ENCODE results near the gene TPST1. TPM values are rescaled to one million over a fixed set of nuclear protein-coding genes. Genes with fewer than 3 reads are reported as not detected.

The TPST1 gene
- total RNA-seq, 1 experiment from 2014 or later = 15.0 TPM

GRCh38 chr7:66303454-66304155, 98.5 kb downstream of the TPST1 start (continued):
- no peak for TF ChIP-seq ZNF512 (CRISPR knock-in tag; IDR thresholded peaks at IDR 0.05; ENCODE audit: borderline replicate concordance)
- no peak for TF ChIP-seq ZNF671 (CRISPR knock-in tag; IDR thresholded peaks at IDR 0.05)
- TF ChIP-seq NR1H2 (CRISPR knock-in tag; IDR thresholded peaks at IDR 0.05) = no peak
- no peak for TF ChIP-seq EMX1 (CRISPR knock-in tag; IDR thresholded peaks at IDR 0.05)
- no peak for TF ChIP-seq ELF4 (CRISPR knock-in tag; IDR thresholded peaks at IDR 0.05; ENCODE audit: low read depth)
- no peak for TF ChIP-seq PRRX2 (CRISPR knock-in tag; IDR thresholded peaks at IDR 0.05)
- TF ChIP-seq TEAD4 (CRISPR knock-in tag; IDR thresholded peaks at IDR 0.05) = no peak
- no peak for TF ChIP-seq TCF7 (CRISPR knock-in tag; IDR thresholded peaks at IDR 0.05; ENCODE audit: low read depth)

GRCh38 chr7:66304536-66304935, 99.4 kb downstream of the TPST1 start:
- DNase-seq (ENCODE audit: low spot score) (no peak), ATAC-seq (no peak)
- TF ChIP-seq TP53 (CRISPR knock-in tag; IDR thresholded peaks at IDR 0.05) = no peak
- no peak for TF ChIP-seq USF2 (CRISPR knock-in tag; IDR thresholded peaks at IDR 0.05)
- TF ChIP-seq E2F4 (CRISPR knock-in tag; IDR thresholded peaks at IDR 0.05; ENCODE audit: borderline replicate concordance, low read depth) = no peak
- TF ChIP-seq HMGA2 (CRISPR knock-in tag; IDR thresholded peaks at IDR 0.05) = no peak
- TF ChIP-seq CBFB (CRISPR knock-in tag; IDR thresholded peaks at IDR 0.05; ENCODE audit: low read depth) = no peak
- no peak for TF ChIP-seq ZBTB43 (CRISPR knock-in tag; IDR thresholded peaks at IDR 0.05)
- peaks cover under 1% of the 10 kb centered on the region; the same call in 1 of the 2 replicates for H3K36me3 Mint-ChIP-seq
- CTCF ChIA-PET = interaction anchor here (0.6 to 1.1 kb wide), 2 partner anchors 100 to 109 kb away, joined by 3 read pairs; partner anchors contain the start of gene TPST1
- H3K27me3 Mint-ChIP-seq (ENCODE audit: low read depth) = no peaks in the 10 kb centered on the region
- peaks cover 6% of the 10 kb centered on the region; the same call in 1 of the 2 replicates for H3K9me3 Mint-ChIP-seq
- POLR2A ChIA-PET = interaction anchor here (0.5 kb wide), 1 partner anchor 8 kb away, joined by 6 read pairs; no protein-coding TSS in a partner anchor
- peaks cover 30% of the 10 kb centered on the region for H3K4me1 Mint-ChIP-seq
- no peak overlapping the region for H3K27ac Mint-ChIP-seq
- no peak overlapping the region for H3K4me3 Mint-ChIP-seq

GRCh38 chr7:66306243-66306642, 101.1 kb downstream of the TPST1 start:
- ChIA-PET POLR2A (no interaction called here), CTCF (no interaction called here)
- DNase-seq (ENCODE audit: low spot score) = no peak
- Mint-ChIP-seq H3K9me3 (no peaks in the 10 kb centered on the region), H3K36me3 (no peaks in the 10 kb centered on the region), H3K27me3 (ENCODE audit: low read depth) (no peaks in the 10 kb centered on the region), H3K27ac (peak overlapping the region; percentile 57; the same call in 1 of the 2 replicates), H3K4me1 (peaks cover 28% of the 10 kb centered on the region), H3K4me3 (no peak overlapping the region)
- TF ChIP-seq ETV6 (CRISPR knock-in tag; IDR thresholded peaks at IDR 0.05) (no peak), ZNF423 (CRISPR knock-in tag; IDR thresholded peaks at IDR 0.05) (no peak), ZNF532 (CRISPR knock-in tag; IDR thresholded peaks at IDR 0.05; ENCODE audit: borderline replicate concordance) (no peak)
- ATAC-seq = no peak
